OCI-M1 (cell line): Measurements from ENCODE around the gene NOCT.
"Not testable (repeated sequence)": the region's sequence is repeated elsewhere in the genome, so short reads cannot be mapped to it uniquely, and the experiment has no call there.

Source experiments
- DNase-seq: peaks from one replicate; lab custom pipeline; 2025; lab: John Stamatoyannopoulos, UW

Gene NOCT

DNA sequence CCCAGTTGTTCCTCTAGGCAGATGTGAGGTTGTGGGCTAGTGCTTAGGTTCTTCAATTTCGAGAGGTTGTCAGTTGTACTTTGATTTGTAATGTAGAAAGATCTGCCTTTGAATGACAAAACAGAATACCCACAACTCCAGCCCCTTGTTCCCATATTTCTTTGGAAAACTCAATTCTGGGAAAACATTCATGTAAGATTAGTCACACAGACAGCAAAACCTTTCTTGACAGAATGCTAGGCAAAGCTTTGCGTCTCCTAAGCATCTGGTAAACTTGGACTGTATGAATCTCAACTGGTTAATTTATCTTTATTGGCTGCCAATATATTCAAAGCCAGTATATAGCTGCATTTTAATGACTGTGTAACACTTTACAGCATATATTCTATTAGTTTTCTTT is 34.9 kb downstream of the NOCT start:
- DNase-seq, result no peak

DNA sequence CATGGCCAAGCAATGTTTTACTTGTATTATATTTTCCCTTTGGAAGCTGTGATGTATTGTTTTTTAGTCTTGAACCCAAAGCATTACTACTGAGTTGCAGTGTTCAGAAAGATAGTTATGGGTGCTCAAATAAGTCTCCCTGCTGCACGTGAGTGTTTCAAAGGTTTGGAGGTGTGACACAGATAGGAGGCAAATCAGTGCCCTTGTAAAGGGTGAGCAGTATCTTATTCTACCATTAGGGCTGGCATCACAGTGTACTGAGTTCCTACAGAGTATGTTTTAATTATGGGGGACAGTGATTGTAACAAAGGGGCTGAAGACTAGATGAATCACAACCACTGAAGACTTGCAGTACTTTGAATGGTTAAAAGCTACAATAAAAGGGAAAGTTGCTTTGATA is 38.3 kb downstream of the NOCT start:
- DNase-seq, result no peak

DNA sequence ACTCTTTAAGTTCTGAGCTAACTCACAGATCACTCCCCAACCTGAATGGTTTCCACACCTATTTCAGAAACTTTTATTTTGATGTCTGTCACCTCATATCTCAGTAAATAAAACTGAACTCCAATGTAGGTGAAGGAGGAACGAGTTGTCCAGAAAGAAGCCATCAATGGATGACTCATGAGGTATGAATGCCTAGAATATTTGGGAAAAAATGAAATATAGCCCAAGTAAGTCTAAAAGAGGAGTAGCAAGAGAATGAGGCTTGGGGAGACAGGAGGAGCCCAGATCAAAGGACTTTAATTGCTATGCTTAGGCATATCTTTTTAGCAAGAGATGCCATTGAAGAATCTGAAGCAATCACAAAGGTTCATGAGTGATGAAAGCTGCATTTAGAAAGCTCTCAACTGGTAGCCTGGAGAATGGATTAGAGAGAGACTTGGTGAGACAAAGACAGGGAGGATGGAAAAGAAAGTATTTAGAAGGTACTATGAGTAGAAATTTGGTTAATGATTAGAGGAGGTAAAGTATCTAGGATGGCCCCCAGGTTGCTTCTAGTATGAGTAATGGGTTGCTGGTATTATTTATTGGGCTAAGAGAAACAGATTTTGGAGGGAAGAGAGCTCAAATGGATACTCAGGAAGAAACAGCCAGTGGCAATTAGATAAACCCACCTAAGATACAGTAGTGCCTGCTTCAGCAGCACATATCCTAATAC is 39.4 kb downstream of the NOCT start:
- DNase-seq, result no peak

DNA sequence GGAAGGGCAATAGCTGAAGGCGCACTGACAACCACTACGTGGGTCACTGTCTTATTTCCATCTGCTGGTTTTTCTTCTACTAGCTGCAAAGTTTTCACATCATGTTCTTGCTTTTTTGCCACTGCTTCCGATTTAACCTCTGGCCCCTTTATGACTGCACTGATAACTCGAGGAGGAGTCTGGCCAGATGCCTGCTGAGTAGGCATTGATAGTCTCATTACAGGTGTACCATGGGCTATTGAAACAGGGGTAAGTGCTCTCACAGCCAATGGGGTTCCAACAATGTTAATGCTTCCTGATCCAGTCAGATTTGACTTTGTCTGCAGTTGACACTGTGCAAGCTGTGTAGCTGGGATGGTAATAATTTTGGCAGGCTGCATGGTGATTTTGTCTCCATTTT is 43.4 kb downstream of the NOCT start:
- not testable (repeated sequence) for DNase-seq

DNA sequence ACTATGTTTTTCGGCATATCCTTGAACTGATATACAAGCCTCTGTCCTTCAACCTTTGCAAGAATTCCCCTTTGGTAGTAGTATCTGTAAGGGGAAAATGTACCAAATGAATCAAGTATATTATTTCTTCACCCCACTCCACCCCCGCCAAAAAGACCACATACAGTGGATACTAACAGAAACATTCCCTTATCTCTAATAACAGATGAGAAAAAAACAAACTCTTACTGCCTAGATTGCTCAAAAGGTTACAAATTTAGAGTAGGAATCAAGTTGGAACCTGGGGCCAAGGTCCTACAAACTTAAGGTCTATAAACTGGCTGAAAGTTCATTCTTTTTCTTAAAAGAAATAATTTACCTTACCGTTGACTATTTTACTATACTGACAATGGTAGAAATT is 45.0 kb downstream of the NOCT start:
- no peak for DNase-seq

DNA sequence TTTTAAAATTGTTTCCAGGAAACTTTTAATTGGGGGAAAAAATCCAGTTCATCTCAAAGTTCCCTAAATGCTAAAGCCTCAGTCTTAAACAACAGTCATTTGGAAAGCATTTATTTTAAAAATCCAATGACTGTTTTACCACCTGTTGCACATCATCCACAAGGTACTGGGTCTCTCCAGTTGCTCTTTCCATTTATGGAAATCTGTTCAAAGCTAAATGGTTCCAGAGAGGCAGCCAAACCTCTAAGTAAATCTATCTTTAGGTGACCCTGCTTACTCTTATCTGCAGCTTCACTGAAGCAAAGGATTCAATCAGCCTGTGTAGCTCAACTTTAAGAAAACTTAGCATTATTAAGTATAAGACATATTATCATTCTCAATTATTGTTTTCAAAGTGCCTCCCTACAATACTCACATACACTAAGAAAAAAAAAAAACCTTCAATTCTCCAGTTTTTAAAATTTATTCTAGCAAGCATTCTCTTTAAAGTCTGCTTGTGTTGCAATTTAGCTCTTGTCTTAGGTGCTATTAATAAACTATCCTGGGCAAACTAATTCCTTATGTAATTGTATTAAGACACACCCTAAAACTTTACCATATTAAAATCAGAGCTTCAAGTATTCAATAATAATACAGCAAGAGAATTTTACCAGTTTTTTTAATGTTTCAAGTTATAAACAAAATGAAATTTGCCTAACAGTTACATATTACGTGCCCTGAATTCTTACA is 60.6 kb downstream of the NOCT start:
- no peak for DNase-seq

DNA sequence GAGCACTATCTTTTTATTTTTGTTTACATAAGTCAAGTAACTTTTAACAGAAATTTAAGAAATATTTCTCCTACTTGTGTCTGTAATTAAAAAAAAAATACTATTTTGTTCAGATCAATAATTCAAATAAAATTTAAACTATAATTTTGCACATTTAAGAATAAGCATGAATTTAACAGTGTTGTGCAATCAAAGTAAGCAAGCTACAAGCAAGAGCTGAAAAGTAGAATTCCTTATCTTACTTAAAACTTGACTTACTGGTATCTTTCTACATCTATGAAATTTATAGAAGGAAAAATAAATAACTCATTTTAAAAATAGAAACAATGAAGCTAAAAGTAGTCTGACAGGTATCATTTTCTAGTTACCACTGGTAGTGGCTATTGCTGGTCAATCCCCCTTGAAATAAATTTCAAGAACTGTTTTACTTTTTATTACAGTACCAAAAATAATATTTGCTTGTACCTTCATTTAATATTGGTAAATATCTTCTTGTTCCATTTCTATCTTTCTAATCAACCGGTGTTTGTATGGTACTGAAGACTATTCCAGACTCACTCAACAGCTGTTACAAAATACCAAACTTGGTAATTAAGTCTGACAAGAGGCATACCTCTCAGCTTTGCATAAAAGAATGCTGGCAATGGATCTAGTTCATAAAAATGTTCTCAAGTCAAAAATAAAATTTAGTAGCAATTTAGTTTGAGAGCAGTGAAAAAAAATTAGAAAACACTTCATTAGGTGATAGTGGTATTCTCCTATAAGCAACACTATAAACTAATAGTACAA is 62.2 kb downstream of the NOCT start:
- DNase-seq, result no peak

DNA sequence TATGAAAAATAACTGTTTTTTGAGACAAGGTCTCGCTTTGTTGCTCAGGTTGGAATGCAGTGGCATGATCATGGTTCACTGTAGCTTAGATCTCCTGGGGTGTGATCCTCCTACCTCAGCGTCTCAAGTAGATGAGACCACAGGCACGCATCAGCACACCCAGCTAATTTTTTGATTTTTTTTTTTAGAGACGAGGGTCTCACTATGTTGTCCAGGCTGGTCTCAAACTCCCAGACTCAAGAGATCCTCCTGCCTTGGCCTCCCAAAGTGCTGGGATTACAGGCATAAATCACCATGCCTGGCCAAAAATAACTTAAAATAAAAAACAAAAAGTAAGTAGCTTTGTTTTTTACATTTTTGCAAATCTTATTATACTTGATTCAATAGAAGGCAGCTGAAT is 63.3 kb downstream of the NOCT start:
- no peak for DNase-seq

DNA sequence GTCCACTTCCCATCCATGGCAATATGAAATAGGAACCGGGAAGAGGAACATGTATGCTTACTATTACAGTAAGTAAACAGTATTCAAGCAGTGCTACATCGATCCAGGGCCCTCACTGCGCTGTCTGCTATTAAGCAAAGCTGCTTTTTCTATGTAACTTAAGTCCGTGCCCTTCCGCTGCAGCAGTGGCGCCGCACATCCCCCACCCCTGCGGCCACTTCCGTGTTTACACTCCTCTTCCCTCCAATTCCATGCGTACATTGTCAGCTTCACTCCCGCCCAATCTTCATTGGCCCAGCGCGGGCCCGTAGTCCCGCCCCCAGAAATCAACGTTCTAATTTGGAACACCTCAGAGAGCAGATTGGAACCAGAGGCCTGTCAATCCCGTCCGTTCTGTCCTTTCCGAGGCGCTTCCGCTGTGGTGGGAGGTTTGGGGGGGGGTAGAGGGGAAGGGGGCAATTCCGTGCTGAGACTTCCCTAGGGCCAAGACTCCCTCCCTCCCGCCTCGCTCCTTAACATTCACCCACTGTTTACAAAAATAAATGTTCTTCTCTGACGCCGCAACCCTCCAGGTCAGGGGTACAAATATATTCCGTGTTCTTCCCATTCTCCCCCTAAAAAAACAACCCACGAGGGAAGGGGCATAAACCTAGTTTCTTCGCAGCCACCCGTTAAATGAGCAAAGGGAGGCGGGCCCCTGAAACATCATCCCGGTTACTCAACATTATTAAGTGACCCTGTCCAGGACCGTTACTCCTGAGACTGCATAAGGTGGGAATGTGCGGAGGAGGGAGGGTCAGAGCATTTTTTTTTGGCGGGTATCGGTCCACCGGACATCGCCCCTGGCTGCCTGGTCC is 67.4 kb downstream of the NOCT start:
- DNase-seq, result peak; percentile 100

DNA sequence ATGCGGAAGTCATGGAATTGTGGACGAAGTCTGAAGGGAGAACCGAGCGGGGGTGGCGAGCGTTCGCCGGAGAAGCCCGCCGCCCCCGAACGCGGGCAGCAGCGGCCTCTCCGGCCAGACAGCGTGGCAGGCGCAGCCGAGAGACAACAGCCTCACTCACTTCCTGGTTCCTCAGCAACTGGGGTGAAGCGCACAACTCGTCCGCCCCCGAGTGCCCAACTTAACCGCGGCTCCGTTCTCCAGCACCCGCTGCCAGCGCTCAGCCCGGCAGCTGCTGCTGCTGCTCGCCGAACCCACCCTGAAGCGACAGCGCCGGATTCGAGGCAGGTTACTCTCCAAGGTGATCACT is 68.0 kb downstream of the NOCT start:
- DNase-seq, result peak; percentile 89

DNA sequence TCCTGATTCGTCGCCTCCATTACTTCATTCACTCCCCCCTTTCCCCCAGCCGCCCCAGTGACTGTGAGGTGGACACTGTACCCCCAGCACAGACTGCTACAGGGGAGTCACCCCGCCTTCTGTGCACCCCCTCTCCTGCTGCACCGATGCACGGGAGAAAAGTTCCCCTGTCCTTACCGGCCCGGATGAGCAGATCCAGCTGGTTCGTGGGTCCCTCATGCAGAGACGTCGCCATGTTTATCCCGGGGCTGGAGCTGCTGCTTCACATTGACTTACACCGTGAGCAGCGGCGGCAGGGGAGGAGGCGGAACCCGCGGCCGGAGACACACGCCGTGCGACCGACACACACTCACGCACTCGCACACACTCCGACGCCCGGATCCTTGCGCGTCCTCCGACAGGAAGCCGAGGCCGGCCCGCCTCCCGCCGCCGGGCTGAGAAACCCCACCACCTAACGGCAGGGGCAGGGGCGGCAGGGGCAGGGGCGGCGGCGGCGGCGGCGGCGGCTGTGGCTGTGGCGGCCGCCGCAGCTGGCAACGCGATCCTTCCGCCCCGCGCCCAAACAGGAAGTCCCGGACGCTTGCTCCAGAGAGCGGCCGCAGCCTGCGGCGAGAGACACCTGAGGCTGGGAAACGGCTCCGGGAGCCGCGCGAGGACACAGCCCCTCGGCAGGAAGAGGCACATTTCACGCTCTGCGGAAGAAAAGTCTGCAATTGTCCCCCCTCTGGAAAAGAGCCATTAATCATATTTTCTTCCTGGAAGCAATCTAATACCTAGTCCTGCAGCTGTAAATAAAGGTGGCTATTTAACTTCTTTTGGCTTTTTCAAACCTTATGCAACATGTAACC is 68.6 kb downstream of the NOCT start:
- peak; percentile 96 for DNase-seq

DNA sequence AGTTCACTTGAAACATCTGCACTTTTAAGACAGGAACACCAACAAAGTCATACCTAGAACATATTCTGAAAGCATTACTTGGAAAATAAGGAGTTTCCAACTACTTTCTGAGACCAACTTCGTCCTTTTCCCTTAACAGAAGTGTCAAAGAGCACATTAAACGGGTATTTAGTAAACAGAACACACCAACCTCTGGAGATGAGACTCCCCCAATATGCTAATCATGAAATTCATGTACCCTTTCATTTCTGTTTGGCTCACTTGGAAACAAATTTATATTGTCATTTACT is 69.2 kb downstream of the NOCT start:
- peak; percentile 82 for DNase-seq

DNA sequence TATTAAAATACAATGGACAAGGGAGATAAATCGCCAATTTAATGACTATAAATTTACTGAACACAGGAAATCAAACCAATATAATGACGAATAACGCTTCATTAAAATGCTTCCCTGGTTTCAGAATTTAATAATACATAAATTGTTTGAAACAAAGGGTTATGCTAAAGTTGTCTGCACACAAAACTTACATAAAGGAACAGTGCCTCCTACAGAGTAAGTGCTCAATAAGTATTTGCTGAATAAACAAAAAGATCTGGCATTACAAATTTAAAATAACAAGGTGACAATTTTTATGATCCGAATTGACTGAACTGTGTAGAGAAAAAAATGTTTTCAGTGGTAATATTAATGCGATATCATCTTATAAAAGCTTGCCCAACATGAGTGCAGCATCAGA is 69.6 kb downstream of the NOCT start:
- DNase-seq, result peak; percentile 68

DNA sequence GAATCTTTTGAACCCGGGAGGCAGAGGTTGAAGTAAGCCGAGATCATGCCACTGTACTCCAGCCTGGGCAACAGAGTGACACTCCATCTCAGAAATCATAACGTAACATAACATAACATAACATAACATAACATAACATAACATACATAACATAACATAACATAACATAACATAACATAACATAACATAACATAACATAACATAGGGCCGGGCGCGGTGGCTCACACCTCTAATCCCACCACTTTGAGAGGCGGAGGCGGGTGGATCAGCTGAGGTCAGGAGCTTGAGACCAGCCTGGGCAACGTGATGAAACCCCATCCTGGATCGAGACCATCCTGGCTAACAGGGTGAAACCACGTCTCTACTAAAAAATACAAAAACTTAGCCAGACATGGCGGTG is 76.7 kb downstream of the NOCT start:
- DNase-seq, result no peak
